ENCODE measurements around the gene THEM4. TPM values are rescaled to one million over a fixed set of nuclear protein-coding genes. Genes with fewer than 3 reads are reported as not detected.

THEM4 gene
- total RNA-seq (2014; rRNA removed; shearing (Covaris generic)) (10.3 and 13.4 TPM in 2 replicates), polyA plus RNA-seq (2016; fragmentation: Nextera tagmentation; extraction: Ambion mirVana) (19.5 and 20.4 TPM in 2 replicates)
- long read RNA-seq, partial matches to known transcripts, result 3 of 13 reads
- long read RNA-seq, other reads (novel, unspliced or antisense), result 4 of 13 reads

DNA sequence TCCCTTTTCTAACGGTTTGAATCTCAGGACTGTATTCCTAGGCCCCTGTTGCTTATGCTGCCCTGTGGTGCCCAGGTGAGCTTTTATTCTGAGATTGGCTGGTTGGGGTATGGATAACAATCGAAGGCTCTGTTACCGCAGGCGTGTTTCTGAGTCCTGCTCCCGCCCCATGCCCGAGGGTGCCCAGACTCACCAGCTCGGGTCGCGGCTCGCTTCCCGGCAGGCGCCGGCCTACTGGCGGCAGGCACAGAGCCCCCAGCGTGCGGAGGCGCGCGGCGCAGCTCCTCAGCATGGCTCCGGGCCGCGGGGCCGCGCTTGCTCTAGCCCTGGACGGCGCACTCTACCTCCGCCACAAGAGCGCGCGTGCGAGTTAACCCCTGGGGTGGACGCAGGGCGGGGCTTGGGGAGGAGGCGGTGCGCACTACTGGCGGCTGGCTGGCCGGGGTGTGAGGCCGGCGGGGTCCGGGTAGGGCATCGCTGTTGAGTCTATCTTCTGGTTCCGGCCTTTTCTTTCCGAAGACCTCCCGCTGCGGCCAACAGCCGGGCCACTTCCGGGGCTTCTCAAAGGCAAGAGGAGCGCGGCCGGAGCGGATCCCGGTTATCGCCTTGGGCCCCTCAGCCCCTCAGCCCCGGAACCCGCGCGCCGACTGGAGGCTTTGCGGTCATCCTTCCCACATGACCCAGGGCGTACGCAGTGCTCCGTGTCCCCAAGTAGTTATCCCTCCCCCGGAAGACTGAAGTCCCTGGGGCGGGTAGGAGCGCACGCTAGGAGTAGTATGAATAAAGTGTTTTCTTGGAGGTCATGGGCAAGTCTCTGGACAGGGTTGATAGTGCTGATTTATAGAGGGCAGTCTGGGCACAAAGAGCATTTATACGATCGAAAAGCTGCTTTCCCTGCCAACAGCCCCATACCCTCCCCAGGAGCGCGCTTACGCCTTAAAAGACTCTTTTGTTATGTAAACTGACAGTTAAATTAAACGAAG is at the start of gene THEM4:
THEM4 (minus strand) TSS at position 345 of the 983 bp plus-strand sequence; CDS start at position 292, 53 bp downstream.
- TF ChIP-seq POLR2AphosphoS5 (IDR thresholded peaks at IDR 0.05; ENCODE audit: low read depth), result peak; percentile 55
- peak; percentile 88 for TF ChIP-seq CREB1 (CRISPR knock-in tag; IDR thresholded peaks at IDR 0.05; ENCODE audit: low read depth)
- no peak for TF ChIP-seq ZNF331 (CRISPR knock-in tag; IDR thresholded peaks at IDR 0.05; ENCODE audit: low read depth)
- TF ChIP-seq, protein P1, sequence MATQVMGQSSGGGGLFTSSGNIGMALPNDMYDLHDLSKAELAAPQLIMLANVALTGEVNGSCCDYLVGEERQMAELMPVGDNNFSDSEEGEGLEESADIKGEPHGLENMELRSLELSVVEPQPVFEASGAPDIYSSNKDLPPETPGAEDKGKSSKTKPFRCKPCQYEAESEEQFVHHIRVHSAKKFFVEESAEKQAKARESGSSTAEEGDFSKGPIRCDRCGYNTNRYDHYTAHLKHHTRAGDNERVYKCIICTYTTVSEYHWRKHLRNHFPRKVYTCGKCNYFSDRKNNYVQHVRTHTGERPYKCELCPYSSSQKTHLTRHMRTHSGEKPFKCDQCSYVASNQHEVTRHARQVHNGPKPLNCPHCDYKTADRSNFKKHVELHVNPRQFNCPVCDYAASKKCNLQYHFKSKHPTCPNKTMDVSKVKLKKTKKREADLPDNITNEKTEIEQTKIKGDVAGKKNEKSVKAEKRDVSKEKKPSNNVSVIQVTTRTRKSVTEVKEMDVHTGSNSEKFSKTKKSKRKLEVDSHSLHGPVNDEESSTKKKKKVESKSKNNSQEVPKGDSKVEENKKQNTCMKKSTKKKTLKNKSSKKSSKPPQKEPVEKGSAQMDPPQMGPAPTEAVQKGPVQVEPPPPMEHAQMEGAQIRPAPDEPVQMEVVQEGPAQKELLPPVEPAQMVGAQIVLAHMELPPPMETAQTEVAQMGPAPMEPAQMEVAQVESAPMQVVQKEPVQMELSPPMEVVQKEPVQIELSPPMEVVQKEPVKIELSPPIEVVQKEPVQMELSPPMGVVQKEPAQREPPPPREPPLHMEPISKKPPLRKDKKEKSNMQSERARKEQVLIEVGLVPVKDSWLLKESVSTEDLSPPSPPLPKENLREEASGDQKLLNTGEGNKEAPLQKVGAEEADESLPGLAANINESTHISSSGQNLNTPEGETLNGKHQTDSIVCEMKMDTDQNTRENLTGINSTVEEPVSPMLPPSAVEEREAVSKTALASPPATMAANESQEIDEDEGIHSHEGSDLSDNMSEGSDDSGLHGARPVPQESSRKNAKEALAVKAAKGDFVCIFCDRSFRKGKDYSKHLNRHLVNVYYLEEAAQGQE (IDR thresholded peaks at IDR 0.05; ENCODE audit: unreplicated experiment), result no peak
- TF ChIP-seq ETS1 (IDR thresholded peaks at IDR 0.05), result peak; percentile 73
- peak; percentile 37; the same call in 1 of the 2 replicates for TF ChIP-seq NANOG (IDR thresholded peaks at IDR 0.05; ENCODE audit: borderline replicate concordance)
- TF ChIP-seq, protein P2, sequence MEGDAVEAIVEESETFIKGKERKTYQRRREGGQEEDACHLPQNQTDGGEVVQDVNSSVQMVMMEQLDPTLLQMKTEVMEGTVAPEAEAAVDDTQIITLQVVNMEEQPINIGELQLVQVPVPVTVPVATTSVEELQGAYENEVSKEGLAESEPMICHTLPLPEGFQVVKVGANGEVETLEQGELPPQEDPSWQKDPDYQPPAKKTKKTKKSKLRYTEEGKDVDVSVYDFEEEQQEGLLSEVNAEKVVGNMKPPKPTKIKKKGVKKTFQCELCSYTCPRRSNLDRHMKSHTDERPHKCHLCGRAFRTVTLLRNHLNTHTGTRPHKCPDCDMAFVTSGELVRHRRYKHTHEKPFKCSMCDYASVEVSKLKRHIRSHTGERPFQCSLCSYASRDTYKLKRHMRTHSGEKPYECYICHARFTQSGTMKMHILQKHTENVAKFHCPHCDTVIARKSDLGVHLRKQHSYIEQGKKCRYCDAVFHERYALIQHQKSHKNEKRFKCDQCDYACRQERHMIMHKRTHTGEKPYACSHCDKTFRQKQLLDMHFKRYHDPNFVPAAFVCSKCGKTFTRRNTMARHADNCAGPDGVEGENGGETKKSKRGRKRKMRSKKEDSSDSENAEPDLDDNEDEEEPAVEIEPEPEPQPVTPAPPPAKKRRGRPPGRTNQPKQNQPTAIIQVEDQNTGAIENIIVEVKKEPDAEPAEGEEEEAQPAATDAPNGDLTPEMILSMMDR (conservative IDR thresholded peaks at IDR 0.05; ENCODE audit: low read depth in 2 of 2), result peak in 1 of 2 experiments; percentile 36; a peak in 2 of 4 replicates
- peak within 1 kb of the TSS; percentile 84 for H2AFZ ChIP-seq
- H3K4me1 ChIP-seq (ENCODE audit: insufficient read depth), result peaks cover 13% of the 10 kb centered on the region
- Mint-ChIP-seq H3K4me1 (peaks cover 12% of the 10 kb centered on the region), H3K9me3 (peaks cover 46% of the 10 kb centered on the region), H3K27ac (peak within 1 kb of the TSS; percentile 97), H3K27me3 (ENCODE audit: insufficient read depth, low read depth, poor library complexity) (peaks cover 17% of the 10 kb centered on the region), H3K4me3 (peak within 1 kb of the TSS; percentile 83), H3K36me3 (ENCODE audit: low read depth) (peaks cover 43% of the 10 kb centered on the region)
- DNase-seq (ENCODE audit: low spot score), result peak; percentile 99
- no peaks in the 10 kb centered on the region for H4K20me1 ChIP-seq (replicated peaks; ENCODE audit: insufficient read depth)
- peak; percentile 94 for ATAC-seq
- H3K27ac ChIP-seq (ENCODE audit: low read depth), result peak within 1 kb of the TSS; percentile 97
- no peaks in the 10 kb centered on the region for H3K27me3 ChIP-seq (ENCODE audit: insufficient read depth)
- peaks cover 9% of the 10 kb centered on the region; the same call in 1 of the 2 replicates for H3K79me2 ChIP-seq (replicated peaks; ENCODE audit: insufficient read depth)
- no peaks in the 10 kb centered on the region for H3K9me2 ChIP-seq (ENCODE audit: insufficient read depth)
- peak within 1 kb of the TSS; percentile 84 for H3K4me2 ChIP-seq
- H3K36me3 ChIP-seq (ENCODE audit: insufficient read depth), result peaks cover 12% of the 10 kb centered on the region; the same call in 1 of the 2 replicates
- peak within 1 kb of the TSS; percentile 63 for H3K4me3 ChIP-seq
- no peaks in the 10 kb centered on the region for H3F3A ChIP-seq (replicated peaks; ENCODE audit: low read depth)
